Subcutaneous adipose tissue (tissue), 4 donors: ENCODE data around the gene GCC1. TPM values are rescaled to one million over a fixed set of nuclear protein-coding genes. Genes with fewer than 3 reads are reported as not detected.

Experiments
- CTCF ChIP-seq: fragments of 450-650 bp; IDR thresholded peaks from one replicate; pipeline ENCODE4 v1.5.1; 2016; ENCODE audit warnings: low read depth, mild to moderate bottlenecking, control low read depth, antibody characterized with exemption, moderate library complexity
- total RNA-seq, 4 donors: library from RNA; depleted of rRNA; stranded (reverse); fragments of >200 nt; gene quantifications; one replicate each; pipeline ENCODE4 v1.1.0, GENCODE V29; 2016

GCC1 gene
- total RNA-seq, 4 donors from 2014 or later, result 15.2 to 20.7 (median 17.3) TPM

DNA sequence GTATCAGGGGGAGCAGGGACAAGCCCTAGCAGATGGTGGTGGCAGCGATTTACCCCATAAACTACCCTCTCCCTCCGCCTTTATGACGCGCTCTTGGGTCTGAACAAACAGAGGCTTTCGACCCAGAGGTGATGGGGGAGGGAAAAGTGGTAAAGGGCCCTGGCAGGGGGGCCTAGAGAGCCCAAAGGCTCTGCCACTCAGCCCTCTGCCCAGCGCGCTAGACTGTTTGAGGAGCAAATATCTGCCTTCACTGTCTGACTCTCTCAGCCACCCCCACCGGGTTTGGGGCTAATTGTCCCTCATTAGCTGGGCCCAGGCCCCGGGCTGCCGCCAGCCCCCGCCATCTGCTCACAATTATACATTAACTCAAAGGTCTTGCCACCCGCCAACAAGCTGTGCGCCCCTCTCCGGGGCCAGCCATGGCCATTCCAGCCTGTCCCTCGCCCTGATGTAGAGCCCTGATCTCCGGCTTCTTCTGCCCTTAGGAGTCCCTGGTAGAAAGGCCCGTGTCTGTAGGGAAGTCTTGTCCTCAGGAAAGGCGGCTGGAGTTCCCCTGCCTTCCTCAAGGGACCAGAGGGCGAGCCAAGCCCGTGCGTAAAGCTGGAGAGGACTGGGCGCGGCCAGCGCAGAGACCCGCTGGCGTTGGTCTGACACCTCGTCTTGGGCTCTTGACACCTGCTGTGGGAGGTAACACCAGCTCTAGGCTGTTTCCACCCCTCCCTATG lies 34.4 kb upstream of the GCC1 start:
- no peak for TF ChIP-seq CTCF

DNA sequence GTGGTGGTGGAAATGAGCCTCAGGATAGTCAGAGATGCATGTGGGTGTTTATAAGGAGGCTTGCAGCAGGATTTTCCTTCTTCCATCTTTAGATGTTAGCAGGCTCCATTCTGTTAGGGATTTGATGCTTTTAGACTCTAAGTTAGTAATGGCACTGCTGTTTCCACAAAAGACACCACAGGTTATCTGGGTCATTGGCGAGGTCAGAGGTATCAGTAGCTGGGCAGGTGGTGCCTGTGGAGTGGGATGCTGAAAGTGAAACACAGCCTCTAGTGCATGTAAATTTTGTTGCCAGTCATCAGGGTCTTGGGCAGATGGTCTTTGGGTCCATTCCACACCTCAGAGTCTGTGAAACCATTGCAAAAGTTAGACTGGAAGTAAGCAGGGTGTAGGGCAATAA lies 33.4 kb upstream of the GCC1 start:
- no peak for TF ChIP-seq CTCF

DNA sequence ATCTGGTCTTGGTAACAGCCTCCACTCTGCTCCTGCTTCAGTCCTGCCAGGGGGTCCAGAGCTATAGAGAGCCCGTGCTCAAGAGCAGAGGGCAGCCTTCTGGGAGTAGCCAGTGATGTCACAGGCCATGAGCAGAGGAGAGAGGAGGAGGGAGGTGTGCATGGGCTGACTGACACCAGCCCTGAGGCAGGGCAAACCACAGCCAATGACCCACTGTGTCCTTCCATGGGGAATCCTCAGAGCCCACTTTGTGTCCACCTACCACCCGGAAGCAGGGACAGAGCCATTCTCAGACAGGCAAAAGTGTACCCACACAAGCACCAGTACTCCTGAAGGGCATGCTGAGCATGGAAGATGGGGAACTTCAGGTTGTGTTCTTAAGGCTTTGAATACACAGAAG lies 32.6 kb upstream of the GCC1 start, which contains the start of gene PAX4:
Gene PAX4 (minus strand): TSS at position 101 of the 400 bp plus-strand sequence. CDS start 2,214 bp downstream, outside the sequence.
- no peak for TF ChIP-seq CTCF

GRCh38 chr7:127616724-127617123 lies 31.3 kb upstream of the GCC1 start:
- TF ChIP-seq CTCF, result no peak

DNA sequence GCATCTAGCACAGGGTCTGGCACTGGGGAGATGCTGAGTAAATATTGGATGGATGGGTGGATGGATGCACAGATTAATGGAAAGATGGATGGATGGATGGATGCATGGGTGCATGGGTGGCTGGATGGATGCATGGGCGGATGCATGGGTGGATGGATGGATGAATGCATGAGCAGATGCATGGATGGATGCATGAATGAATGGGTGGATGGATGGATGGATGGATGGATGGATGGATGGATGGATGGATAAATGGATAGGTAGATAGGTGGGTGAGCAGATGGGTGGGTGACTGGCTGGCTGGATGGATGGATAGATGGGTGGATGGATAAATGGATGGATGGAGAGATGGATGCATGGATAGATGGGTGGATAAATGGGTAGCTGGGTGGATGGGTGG lies 26.9 kb upstream of the GCC1 start:
- TF ChIP-seq CTCF, result no peak

GRCh38 chr7:127609297-127609696 lies 23.9 kb upstream of the GCC1 start:
- no peak for TF ChIP-seq CTCF

DNA sequence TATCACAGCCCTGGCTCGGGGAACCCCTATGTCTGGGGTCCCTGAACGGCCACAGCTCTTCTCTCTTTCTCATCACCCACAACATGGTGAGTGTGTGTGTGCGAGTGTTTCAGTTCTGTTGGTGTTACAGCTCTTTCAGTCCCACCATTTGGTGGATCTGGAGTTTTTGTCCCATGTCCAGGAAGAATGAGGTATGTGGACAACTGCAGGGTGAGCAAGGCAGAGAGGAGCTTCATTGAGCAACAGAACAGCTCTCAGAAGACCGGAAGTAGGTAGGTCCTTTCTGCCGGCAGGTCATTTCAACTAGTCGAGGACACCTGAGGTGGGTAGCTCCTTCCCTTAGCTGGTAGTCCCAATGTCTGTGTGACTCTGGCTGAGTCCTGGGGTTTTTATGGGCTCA lies 23.1 kb upstream of the GCC1 start:
- no peak for TF ChIP-seq CTCF
